ENCODE measurements around the gene ZYG11A. TPM values are rescaled to one million over a fixed set of nuclear protein-coding genes. Genes with fewer than 3 reads are reported as not detected.
"Not testable (repeated sequence)": the region's sequence is repeated elsewhere in the genome, so short reads cannot be mapped to it uniquely, and the experiment has no call there.

ZYG11A gene
- total RNA-seq (1 to 10 TPM; 8.7 to 9.8 TPM), polyA plus RNA-seq (ENCODE audit: insufficient read depth, low read depth, low replicate concordance) (6.4 TPM)
- long read RNA-seq, donor 1, partial matches to known transcripts = 26 of 36 reads
- long read RNA-seq, donor 1, other reads (novel, unspliced or antisense) = 10 of 36 reads
- long read RNA-seq, donor 2 = 0 reads

- TF ChIP-seq, protein P1, sequence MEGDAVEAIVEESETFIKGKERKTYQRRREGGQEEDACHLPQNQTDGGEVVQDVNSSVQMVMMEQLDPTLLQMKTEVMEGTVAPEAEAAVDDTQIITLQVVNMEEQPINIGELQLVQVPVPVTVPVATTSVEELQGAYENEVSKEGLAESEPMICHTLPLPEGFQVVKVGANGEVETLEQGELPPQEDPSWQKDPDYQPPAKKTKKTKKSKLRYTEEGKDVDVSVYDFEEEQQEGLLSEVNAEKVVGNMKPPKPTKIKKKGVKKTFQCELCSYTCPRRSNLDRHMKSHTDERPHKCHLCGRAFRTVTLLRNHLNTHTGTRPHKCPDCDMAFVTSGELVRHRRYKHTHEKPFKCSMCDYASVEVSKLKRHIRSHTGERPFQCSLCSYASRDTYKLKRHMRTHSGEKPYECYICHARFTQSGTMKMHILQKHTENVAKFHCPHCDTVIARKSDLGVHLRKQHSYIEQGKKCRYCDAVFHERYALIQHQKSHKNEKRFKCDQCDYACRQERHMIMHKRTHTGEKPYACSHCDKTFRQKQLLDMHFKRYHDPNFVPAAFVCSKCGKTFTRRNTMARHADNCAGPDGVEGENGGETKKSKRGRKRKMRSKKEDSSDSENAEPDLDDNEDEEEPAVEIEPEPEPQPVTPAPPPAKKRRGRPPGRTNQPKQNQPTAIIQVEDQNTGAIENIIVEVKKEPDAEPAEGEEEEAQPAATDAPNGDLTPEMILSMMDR (IDR thresholded peaks at IDR 0.05) = peak; percentile 26 to 38 (median 28)
- no peak for TF ChIP-seq POLR2A (IDR thresholded peaks at IDR 0.05)
- no peaks in the 10 kb centered on the region for H3K27me3 ChIP-seq
- peak within 1 kb of the TSS; percentile 69 to 76 for H3K27ac ChIP-seq
- peak; percentile 78 for DNase-seq
- WGBS, 2 donors = 1% methylated on average over 83 of the region's 88 CpGs; no CpG with 5 or more reads in 1 of the 2 donors
- H3K36me3 ChIP-seq (ENCODE audit: low read depth, missing control alignments) = no peaks in the 10 kb centered on the region
- H3K4me3 ChIP-seq = peak within 1 kb of the TSS; percentile 55 to 78
- intact Hi-C loops (cut with DNase I; ENCODE audit: low total_unique reads) = no loop called here
- H3K9me3 ChIP-seq = no peaks in the 10 kb centered on the region
- H3K4me1 ChIP-seq = no peaks in the 10 kb centered on the region
Measured at GRCh38 chr1:52842643-52843310, at the start of gene ZYG11A. Gene ZYG11A (plus strand): TSS chr1:52842760. CDS start chr1:52842884, 124 bp downstream.

GRCh38 chr1:52793717-52794116 is 48.8 kb upstream of the ZYG11A start:
- H3K36me3 ChIP-seq (ENCODE audit: low read depth, missing control alignments); H3K27ac ChIP-seq; H3K27me3 ChIP-seq; DNase-seq; H3K4me3 ChIP-seq; H3K9me3 ChIP-seq; H3K4me1 ChIP-seq; intact Hi-C loops (cut with DNase I; ENCODE audit: low total_unique reads): not testable (repeated sequence)
- WGBS, 2 donors = 80 to 81% methylated on average over 7 of the region's 7 CpGs

GRCh38 chr1:52795464-52795863 is 47.1 kb upstream of the ZYG11A start:
- Histone ChIP-seq H3K4me3 (no peak overlapping the region), H3K36me3 (ENCODE audit: low read depth, missing control alignments) (no peaks in the 10 kb centered on the region), H3K9me3 (no peaks in the 10 kb centered on the region), H3K27me3 (no peaks in the 10 kb centered on the region), H3K27ac (no peak overlapping the region), H3K4me1 (no peaks in the 10 kb centered on the region)
- 91 to 93% methylated on average over 3 of the region's 3 CpGs for WGBS, 2 donors
- no peak for TF ChIP-seq POLR2A (IDR thresholded peaks at IDR 0.05)
- TF ChIP-seq, protein P1 (IDR thresholded peaks at IDR 0.05) = no peak
- DNase-seq = no peak
- intact Hi-C loops (cut with DNase I; ENCODE audit: low total_unique reads) = no loop called here

DNA sequence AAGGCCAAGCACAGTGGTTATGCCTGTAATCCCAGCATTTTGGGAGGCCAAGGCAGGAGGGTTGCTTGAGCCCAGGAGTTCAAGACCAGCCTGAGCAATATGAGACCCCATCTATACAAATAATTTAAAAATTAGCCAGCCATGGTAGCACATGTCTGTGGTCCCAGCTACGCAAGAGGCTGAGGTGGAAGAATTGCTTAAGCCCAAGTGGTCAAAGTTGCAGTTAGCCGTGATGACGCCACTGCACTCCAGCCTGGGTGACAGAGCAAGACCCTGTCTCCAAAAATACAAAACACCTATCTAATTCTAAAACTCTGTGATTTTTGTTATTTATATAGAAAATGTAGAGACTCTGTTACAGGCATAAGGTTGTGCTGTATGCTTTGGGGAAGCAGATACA is 44.2 kb upstream of the ZYG11A start:
- no peak for TF ChIP-seq POLR2A (IDR thresholded peaks at IDR 0.05)
- TF ChIP-seq, protein P1 (IDR thresholded peaks at IDR 0.05) = no peak
- Histone ChIP-seq H3K9me3 (no peaks in the 10 kb centered on the region), H3K27ac (no peak overlapping the region), H3K36me3 (ENCODE audit: low read depth, missing control alignments) (no peaks in the 10 kb centered on the region), H3K27me3 (no peaks in the 10 kb centered on the region), H3K4me1 (no peaks in the 10 kb centered on the region), H3K4me3 (no peak overlapping the region)
- no peak for DNase-seq
- 96 to 100% methylated on average over 3 of the region's 3 CpGs for WGBS, 2 donors
- intact Hi-C loops (cut with DNase I; ENCODE audit: low total_unique reads) = no loop called here

GRCh38 chr1:52801011-52801410 is 41.5 kb upstream of the ZYG11A start:
- intact Hi-C loops (cut with DNase I; ENCODE audit: low total_unique reads) = no loop called here
- TF ChIP-seq, protein P1 (IDR thresholded peaks at IDR 0.05) = no peak
- TF ChIP-seq POLR2A (IDR thresholded peaks at IDR 0.05) = no peak
- no peak for DNase-seq

GRCh38 chr1:52804083-52804482 is 38.5 kb upstream of the ZYG11A start:
- H3K27me3 ChIP-seq; H3K27ac ChIP-seq; DNase-seq; H3K36me3 ChIP-seq (ENCODE audit: low read depth, missing control alignments); H3K9me3 ChIP-seq; H3K4me1 ChIP-seq; H3K4me3 ChIP-seq; intact Hi-C loops (cut with DNase I; ENCODE audit: low total_unique reads): not testable (repeated sequence)
- 89 to 94% methylated on average over 3 of the region's 3 CpGs for WGBS, 2 donors

More at GRCh38 chr1:52801011-52801410, 41.5 kb upstream of the ZYG11A start:
- Histone ChIP-seq H3K36me3 (ENCODE audit: low read depth, missing control alignments) (no peaks in the 10 kb centered on the region), H3K4me3 (no peak overlapping the region), H3K27me3 (no peaks in the 10 kb centered on the region), H3K9me3 (no peaks in the 10 kb centered on the region), H3K4me1 (no peaks in the 10 kb centered on the region), H3K27ac (no peak overlapping the region)
